HG02981 (cell line): Measurements from ENCODE around the gene PTMA.
"Not testable (repeated sequence)": the region's sequence is repeated elsewhere in the genome, so short reads cannot be mapped to it uniquely, and the experiment has no call there.

Experiments used
- ATAC-seq: cut with Tn5 transposase; IDR thresholded peaks from one replicate; pipeline ENCODE4 v1.9.1; 2021; ENCODE audit warnings: mild to moderate bottlenecking, moderate library complexity; ENCODE audit not compliant: unreplicated experiment

Gene PTMA

DNA sequence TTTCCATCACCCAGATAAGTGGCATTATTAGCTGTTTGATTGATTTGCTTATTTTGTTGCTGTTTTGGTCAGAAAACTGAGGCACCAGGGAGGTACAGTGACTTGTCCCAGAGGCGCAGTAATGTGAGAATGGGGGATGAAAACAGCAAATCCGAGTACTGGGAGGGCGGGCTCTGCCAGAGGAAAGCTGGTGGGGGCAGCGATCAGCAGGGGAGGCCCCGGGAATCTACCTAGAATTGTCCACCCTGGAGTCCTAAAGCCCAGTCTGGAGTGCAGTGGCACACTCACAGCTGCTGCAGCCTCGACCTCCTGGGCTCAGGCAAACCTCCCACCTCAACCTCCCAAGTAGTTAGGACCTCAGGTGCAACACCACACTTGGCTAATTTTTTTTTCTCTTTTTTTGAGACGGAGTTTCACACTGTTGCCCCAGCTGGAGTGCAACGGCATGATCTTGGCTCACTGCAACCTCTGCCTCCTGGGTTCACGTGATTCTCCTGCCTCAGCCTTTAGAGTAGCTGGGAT lies 17.0 kb upstream of the PTMA start:
- no peak for ATAC-seq

DNA sequence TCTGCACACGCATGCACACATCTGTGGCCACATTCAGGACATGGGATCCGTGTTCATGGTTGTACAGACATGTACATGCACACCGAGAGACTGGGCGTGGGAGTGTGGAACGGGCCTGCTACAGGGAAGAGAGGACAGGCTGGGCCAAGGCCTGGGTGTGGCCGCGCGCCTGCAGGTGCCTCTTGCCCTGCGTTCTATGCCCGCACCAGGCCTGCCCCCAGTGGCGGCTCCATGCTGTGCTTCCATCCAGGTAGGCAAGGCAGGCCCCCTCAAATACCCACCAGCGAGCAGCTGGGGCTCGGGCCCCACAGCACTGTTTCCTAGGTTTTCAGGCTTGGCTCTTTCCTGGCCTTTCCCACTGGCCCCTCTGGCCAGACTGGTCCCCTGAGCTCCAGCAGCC lies 15.5 kb upstream of the PTMA start:
- ATAC-seq, result no peak

DNA sequence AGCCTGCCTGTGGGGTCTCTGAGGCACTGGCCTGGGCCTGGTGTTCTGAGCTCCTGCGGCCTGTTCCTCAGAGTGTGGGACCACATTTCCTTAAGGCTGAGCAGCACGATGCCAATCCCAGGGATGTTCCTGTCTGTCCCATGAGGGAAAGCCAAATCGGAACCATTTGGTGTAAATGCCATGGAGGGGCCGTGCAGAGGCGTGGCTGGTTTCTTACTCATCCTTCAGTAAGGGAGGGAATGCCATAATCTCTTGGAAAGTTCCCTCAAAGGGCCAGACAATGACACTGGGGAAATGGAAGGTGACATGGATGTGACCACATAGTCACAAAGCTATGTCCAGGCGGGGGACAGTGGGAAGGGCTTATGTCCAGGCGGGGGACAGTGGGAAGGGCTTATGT lies 14.4 kb upstream of the PTMA start:
- ATAC-seq, result no peak

DNA sequence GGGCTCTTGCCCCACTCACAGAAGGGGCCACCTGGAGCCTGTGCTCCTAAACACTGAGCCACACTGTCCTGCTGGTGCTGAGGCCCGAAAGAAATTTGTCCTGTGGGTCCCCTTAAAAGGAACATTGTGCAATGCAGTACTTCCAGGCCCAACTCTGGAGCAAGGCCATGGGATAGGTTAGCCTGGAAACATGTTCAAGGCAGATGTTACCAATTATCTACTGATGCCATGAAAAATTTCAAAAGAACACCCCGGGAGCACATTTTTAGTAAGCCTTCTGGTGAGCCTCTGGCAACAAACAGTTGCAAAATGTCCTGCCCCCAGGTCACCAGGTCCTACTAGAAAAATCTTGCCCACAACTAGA lies 12.3 kb upstream of the PTMA start:
- ATAC-seq, result no peak

DNA sequence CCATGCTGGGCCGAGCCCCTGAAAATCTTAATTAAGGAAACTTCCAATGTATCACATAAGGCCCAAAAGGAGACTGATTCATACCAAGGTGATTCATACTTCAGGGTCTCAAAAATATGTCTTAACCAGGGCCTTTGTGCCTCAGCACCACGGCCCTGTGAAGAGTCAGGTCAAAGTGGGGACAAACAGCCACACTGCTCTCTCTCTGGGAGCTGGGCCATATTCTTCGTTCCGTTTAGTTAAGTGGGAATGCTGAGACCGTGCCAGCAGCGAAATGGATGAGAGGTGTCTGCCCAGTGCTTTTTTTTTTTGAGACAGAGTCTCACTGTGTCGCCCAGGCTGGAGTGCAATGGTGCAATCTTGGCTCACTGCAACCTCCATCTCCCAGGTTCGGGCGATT lies 9.3 kb upstream of the PTMA start:
- no peak for ATAC-seq

DNA sequence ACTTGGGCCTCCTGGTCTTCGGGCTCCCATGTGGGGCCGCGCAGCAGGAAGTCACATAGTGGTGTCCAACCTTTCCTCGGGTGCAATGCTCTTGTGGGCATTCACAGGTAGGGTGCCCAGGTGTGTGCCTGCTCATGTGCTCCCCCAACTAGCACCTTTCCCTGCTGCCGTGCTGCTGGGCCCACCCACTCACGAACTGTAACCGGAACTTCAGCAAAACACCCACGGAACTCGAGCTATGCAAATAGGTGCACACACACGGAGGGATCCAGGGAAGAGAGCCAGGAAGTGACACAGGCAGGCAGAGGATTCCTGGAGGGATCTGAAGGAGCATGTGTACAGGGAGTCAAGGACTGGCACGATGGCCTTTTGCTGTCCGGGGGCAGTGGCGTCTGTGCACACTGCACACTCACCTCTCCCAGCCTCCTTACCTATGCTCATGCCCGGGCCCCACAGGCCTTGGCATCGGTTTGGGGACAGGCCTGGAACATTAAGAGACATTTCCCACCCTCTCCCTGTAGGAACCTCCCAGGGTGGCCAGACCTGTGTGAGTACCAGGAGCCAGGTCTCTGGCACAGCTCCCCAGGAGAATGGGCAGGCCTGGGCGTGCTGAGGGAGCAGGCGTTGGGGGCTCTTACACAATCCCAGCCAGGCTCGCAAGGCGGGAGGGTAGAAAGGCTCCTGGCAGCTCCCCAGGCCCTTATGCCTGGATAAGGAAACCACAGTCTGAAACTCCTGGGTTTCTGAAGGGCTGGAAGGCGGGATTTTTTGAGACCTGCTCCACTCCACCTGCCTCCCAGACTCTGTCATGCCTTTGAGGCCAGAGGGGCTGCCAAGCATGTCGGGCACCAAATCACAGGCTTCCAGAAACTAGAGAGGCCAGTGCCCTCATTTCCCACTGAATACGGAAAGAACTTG lies 6.6 kb upstream of the PTMA start:
- no peak for ATAC-seq

DNA sequence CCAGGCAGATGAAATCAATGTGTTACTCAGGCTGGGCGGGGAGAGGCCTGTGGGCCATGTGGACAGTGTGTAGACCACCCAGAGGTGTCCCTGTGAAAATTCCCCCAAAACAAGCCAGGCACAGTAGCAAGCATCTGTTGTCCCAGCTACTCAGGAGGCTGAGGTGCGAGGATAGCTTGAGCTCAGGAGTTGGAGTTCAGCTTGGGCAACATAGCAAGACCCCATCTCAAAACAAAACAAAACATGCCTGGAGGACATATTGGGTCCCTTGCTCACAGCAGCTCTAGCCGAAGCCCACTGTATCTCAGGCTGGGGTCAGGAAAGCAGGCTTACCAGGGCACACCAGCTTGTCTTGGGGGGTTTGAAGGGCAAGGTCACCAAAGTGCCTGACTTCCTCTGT lies 4.3 kb upstream of the PTMA start:
- no peak for ATAC-seq

DNA sequence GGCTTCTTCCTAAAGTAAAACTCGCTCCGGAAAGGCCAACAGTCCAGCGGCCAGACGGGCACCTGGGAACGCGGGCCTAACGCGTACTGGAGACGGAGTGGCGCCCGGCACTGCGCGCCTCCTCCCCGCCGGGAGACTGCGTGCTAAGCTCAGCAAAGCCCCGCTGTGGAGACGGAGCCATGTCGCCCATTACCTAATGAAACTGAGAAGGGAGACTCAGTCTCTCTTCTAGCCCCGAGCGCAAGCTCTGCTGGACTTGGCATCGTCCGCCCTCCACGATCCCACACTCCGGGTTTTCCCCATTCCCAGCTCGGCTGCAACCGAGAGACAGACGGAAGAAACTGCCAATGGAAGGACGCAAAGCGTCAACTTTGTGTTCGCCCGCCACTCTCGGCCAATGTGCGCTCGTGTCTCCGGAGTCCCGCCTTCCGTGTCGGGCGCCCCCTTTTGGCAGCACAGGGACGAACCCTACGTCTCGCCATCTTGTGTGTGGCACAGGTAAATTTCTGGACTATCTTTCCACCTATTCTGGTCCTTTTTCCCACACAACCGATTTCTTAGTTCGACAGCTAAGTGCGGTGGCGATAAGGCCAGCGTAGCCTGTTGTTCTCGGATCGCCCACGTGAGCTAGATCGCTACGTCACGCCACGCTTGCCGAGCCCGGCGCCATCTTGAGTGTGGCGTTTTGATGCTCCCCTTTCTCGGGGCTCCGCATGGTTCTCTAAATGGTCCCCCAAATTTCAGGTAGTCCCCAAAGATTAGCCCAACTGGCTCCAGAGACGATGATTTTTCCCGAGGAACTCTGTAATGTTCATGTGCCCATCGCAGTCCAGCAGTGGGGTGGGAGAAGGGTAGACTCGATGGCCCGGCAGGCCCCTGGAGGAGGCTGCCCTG lies 1.3 kb upstream of the PTMA start:
- peak; percentile 36 for ATAC-seq

DNA sequence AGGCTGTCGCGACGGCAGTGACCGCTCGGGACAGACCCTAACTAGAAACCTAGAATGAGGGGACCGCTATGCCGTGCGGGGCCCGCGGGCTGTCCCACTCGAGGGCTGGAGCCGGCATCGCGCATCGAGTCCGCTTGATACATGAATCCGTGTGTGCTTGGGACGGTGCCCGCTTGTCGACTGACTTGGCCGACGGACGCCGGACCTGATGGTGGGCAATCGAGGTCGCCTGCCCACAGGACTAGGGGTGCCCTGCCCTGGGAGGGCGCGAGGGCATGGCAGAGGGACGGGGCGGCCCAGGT lies 749 bp upstream of the PTMA start:
- ATAC-seq, result no peak

DNA sequence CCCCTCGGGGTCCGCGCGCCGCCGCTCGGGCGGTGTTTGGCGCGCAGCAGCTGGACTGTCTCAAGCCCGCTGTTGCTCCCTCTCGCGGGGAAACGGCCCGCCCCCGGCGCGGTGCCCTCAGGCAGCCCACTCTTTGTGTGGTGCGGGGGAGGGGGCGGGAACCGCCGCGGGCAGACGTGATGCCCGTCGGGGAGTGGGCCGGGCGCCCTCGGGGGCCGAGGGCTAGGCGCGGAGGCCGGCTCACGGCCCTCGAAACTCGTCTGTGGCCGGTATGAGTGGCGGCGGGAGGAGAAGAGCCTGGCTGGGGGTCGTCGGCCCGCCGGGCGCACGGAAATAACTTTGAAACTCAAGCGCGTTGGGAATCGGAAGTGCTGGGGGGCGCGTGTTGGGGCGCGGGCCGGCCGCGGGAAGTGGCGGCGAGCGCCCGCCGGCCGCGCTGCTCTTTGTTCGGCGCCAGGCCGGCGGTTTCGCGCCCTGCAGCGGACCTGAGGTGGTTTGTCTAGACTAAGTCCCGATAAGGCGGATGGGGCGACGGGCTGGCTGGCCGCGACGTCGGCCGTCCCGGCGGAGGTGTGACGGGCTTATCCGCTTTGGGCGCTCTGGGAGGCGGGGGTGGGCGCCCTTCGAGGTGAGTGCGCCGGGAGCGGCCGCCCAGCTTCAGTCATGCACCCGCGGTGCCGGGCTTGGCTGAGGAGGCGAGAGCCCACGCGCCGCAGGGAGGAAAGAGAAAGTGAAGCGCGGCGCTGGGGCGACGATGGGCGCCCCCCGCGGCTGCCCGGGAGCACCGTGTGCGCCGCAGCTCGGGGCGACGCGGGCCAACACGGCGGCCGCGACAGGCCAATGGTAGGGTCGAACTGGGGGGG lies 679 bp downstream of the PTMA start:
- ATAC-seq, result no peak

DNA sequence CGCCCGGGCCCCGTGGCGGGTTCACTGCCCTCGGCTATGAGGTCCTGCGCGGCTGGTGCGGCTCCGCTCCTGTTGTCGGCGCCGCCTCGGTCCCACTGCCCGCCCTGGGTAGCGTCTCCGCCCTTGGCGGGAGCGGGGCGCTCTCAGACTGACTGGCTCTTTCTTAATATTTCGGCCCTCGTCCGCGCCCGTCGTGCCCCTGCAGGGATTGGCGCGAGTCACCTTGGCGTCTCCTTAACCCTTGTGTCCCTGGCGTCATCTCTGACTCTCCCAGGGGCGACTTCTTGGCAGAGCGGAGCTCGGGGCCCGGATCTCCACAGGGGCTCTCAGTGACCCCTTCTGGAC lies 1.3 kb downstream of the PTMA start:
- no peak for ATAC-seq

DNA sequence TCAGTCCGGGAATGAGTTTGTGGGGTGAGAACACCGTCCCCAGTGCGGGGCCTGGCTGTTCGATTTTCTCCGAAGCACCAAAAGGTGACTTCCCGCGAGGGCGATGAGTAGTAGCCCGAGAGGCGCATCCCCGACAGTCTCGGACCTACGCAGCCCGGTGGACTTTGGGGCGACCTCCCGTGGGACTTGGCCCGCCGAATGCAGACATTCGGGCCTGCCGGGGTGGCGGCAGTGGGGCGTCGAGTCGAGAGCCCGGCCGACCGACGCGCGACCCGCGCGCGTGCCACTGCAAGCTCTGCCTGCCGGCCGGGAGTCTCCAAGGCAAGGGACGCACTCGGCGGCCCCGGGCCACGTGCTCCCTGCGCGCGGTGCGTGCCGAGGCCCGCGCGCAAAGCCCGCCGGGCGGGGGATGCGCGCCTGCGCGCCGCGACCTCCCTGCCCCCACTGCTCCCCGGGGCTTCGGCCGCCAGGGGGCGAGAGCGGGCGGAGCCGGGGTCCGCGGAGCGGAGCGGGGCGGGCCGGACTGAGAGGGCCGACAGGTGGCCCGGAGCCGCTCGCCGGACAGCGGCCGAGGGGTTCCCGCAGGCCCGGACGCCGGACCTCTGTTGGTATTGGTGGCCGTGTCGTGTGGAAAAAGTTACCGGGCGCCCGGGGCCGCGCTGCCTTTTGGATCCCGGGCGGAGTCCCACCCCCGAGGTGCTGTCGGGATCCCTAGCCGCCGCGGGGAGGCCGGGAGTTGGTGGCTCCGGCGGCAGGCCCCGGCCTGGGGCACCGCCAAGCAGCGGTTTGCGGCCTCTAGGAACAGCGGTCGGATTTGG lies 1.9 kb downstream of the PTMA start:
- ATAC-seq, result peak; percentile 22

DNA sequence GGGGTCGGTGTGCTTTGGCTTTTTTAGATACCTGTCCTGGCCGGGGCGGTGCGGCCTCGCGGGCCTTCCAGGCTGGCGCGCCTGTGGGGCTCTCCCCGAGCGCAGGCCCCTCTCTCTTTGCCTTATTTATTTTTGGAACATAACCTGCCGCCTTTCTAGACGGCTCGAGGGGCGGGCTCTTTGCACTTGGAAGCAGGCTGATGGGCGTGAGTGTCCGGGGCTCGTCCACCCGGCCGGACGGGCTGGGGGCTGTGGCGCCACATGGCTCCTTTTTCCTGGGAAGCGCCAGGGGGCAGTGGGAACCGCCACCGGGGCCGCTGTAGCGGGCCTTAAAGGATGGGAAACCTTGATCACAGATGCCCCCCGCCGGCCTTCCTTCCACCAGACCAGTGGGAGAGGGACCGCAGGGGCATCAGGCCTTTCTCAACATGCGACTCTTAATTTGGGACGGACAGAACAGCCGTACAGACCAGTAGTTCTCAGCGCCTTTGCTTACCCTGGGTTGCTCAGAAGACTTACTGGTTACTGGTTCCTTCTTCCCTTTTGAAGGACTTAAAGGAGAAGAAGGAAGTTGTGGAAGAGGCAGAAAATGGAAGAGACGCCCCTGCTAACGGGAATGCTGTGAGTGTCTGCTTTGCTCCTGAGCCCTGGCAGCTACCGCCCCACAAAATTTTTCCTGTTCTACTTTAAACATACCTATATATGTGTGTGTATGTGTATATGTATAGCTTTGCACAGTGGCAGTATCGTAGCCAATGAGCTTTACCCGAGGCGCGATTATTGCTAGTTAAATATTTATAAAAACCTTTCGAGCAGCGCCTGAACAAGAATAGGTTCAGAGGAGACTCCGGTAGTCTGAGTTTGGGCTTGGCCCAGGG lies 2.7 kb downstream of the PTMA start:
- no peak for ATAC-seq

DNA sequence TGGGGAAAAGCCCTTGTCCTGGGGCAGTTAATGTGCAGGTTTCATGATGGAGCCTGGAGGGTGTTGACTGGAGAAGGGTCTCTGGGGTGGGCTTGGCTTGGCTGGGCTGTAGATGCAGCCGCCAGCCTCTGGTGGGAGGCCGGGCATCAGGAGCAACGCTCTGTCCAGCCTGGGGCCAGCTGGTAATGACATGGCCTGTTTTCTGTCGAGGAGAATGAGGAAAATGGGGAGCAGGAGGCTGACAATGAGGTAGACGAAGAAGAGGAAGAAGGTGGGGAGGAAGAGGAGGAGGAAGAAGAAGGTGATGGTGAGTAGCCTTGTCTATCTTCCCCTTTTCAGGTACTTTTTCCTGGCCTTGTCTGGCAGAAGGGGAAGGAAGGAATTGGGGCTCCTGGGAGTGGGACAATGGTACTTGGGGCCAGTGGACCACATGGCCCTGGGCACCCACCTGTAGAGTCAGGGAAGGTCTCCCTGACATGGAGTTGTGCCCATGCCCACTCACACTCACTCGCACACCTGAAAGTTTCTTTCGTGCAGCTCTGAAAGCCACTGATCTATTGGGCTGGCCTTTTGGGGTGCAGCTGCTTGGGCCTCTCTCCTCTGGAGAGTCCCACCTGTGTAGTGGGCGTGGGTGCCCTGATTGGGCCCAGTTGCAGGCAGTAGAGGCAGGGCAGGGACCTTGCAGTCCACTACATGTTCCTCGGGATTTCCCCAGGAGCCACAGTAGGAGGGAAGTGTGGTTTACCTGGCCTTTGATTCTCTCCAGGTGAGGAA lies 3.5 kb downstream of the PTMA start:
- no peak for ATAC-seq

DNA sequence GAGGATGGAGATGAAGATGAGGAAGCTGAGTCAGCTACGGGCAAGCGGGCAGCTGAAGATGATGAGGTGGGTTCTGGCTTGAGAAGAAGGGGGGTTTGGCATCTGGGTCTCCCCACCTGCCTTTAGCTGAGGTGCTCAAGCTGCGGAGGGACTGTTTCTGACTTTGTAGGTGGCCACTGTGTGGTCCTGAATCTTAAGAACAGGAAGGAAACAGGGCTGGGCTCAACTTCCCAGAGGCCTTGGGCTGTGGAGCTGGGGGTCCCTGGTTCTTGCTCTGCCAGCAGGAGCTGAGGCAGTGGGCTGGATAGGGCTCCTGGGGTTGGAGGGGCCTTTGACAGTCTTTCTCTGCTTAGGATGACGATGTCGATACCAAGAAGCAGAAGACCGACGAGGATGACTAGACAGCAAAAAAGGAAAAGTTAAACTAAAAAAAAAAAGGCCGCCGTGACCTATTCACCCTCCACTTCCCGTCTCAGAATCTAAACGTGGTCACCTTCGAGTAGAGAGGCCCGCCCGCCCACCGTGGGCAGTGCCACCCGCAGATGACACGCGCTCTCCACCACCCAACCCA lies 4.2 kb downstream of the PTMA start:
- ATAC-seq, result not testable (repeated sequence)

DNA sequence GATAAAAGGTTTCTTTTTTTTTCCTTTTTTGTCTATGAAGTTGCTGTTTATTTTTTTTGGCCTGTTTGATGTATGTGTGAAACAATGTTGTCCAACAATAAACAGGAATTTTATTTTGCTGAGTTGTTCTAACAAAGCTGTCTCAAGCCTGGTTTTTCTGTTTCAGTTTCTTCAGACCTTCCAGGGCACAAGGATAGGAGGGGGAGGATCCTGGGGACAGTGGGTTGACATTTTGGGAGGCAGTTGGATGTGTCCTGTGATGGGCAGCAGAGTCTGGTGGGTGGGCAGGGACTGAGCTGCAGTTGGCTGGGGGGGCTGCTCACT lies 5.0 kb downstream of the PTMA start:
- not testable (repeated sequence) for ATAC-seq

DNA sequence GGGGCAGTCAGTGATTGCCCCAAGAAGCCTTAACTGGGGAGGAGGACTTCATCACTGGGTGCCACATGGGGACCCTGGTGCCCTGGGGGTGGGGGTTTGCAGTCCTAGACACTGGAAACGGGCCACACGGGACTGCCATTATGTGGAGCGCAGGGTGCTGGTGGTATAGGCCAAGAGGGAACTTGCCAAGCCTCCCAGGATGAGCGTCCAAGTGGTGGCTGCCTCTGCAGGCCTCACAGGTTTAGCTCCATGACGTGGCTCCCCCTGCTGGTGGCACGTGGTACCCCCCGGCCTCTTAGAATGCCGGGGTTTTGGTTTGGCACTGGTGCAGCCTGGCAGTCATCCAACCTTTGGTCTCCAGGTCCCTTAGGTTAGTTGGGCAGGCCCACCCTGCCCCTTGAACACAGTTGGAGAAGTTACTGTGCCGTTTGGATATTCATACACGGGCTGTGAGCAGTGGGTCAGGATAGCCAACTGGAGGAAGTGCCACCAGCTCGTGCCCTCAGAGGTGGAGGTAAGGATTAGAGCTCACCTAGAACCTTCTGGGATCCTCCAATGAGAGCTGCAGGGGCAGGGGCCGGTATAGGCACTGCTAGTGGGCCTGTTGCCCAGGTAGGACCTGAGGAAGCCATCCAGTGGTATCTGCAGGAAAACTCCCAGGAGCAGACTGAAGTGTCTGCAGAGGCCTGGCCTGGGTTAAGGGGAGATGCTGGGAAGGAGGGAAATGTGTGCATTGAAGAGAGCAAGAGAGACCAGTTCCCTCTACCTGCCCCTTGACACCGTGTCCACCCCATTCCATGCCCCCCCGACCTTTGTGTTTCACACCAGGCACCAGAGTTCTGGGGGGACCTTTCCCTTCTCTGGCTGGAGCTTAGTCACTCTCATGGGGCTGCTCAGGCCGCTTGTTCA lies 5.7 kb downstream of the PTMA start:
- ATAC-seq, result no peak
